ENCODE results near the gene MEGF11. TPM values are rescaled to one million over a fixed set of nuclear protein-coding genes. Genes with fewer than 3 reads are reported as not detected.

The MEGF11 gene
- total RNA-seq, 6 experiments from 2014 or later: not detected

GRCh38 chr15:66241908-66242285 lies 11.7 kb downstream of the MEGF11 start:
- H3K27me3 Mint-ChIP-seq (ENCODE audit: insufficient read depth): peaks cover 55% of the 10 kb centered on the region
- no peaks in the 10 kb centered on the region for H3K4me1 Mint-ChIP-seq (ENCODE audit: low read depth)
- no peak overlapping the region for H3K4me3 Mint-ChIP-seq
- no peak for TF ChIP-seq CTCF (IDR thresholded peaks at IDR 0.05)
- H3K27ac Mint-ChIP-seq: no peak overlapping the region
- H3K36me3 Mint-ChIP-seq (ENCODE audit: low read depth): no peaks in the 10 kb centered on the region
- H3K9me3 Mint-ChIP-seq: no peaks in the 10 kb centered on the region
- DNase-seq: no peak

- no peaks in the 10 kb centered on the region for H3K9me3 Mint-ChIP-seq
- no peak overlapping the region for H3K4me3 Mint-ChIP-seq
- no peaks in the 10 kb centered on the region for H3K36me3 Mint-ChIP-seq (ENCODE audit: low read depth)
- no peak overlapping the region for H3K27ac Mint-ChIP-seq
- H3K4me1 Mint-ChIP-seq (ENCODE audit: low read depth): no peaks in the 10 kb centered on the region
- no peak for TF ChIP-seq CTCF (IDR thresholded peaks at IDR 0.05)
- H3K27me3 Mint-ChIP-seq (ENCODE audit: insufficient read depth): peaks cover 61% of the 10 kb centered on the region
- no peak for DNase-seq
These were observed 12.3 kb downstream of the MEGF11 start for GRCh38 chr15:66241087-66241907.

GRCh38 chr15:66240240-66240794 lies 13.2 kb downstream of the MEGF11 start:
- no peaks in the 10 kb centered on the region for H3K9me3 Mint-ChIP-seq
- H3K36me3 Mint-ChIP-seq (ENCODE audit: low read depth): no peaks in the 10 kb centered on the region
- peaks cover 65% of the 10 kb centered on the region for H3K27me3 Mint-ChIP-seq (ENCODE audit: insufficient read depth)
- H3K27ac Mint-ChIP-seq: no peak overlapping the region
- TF ChIP-seq CTCF (IDR thresholded peaks at IDR 0.05): no peak
- no peak for DNase-seq
- H3K4me1 Mint-ChIP-seq (ENCODE audit: low read depth): no peaks in the 10 kb centered on the region
- H3K4me3 Mint-ChIP-seq: no peak overlapping the region

GRCh38 chr15:66239514-66239913 lies 14.0 kb downstream of the MEGF11 start:
- peaks cover 62% of the 10 kb centered on the region for H3K27me3 Mint-ChIP-seq (ENCODE audit: insufficient read depth)
- no peaks in the 10 kb centered on the region for H3K36me3 Mint-ChIP-seq (ENCODE audit: low read depth)
- no peak for DNase-seq
- H3K27ac Mint-ChIP-seq: no peak overlapping the region
- H3K4me3 Mint-ChIP-seq: no peak overlapping the region
- no peaks in the 10 kb centered on the region for H3K4me1 Mint-ChIP-seq (ENCODE audit: low read depth)
- H3K9me3 Mint-ChIP-seq: no peaks in the 10 kb centered on the region
- TF ChIP-seq CTCF (IDR thresholded peaks at IDR 0.05): no peak

- peaks cover 50% of the 10 kb centered on the region for H3K27me3 Mint-ChIP-seq (ENCODE audit: insufficient read depth)
- H3K27ac Mint-ChIP-seq: no peak overlapping the region
- no peaks in the 10 kb centered on the region for H3K4me1 Mint-ChIP-seq (ENCODE audit: low read depth)
- no peak for TF ChIP-seq CTCF (IDR thresholded peaks at IDR 0.05)
- no peaks in the 10 kb centered on the region for H3K36me3 Mint-ChIP-seq (ENCODE audit: low read depth)
- DNase-seq: no peak
- H3K4me3 Mint-ChIP-seq: no peak overlapping the region
- H3K9me3 Mint-ChIP-seq: no peaks in the 10 kb centered on the region
These were observed 15.2 kb downstream of the MEGF11 start for GRCh38 chr15:66238318-66238717.

All from HFFc6 (cell line).